ENCODE data around the gene CST11. TPM values are rescaled to one million over a fixed set of nuclear protein-coding genes. Genes with fewer than 3 reads are reported as not detected.

Gene CST11
- total RNA-seq, 3 donors from 2014 or later = not detected

- H3K9me3 ChIP-seq = no peaks in the 10 kb centered on the region
- H3K36me3 ChIP-seq = no peaks in the 10 kb centered on the region
- intact Hi-C loops (cut with DNase I; ENCODE audit: low total_unique reads) = no loop called here
- no peak for DNase-seq (ENCODE audit: low spot score in 2 of 2)
- H3K27ac ChIP-seq = no peak overlapping the region
- TF ChIP-seq POLR2A (IDR thresholded peaks at IDR 0.05) (no peak), CTCF (IDR thresholded peaks at IDR 0.05) (no peak), POLR2AphosphoS5 (IDR thresholded peaks at IDR 0.05) (no peak)
- no peaks in the 10 kb centered on the region for H3K27me3 ChIP-seq
- no peak overlapping the region for H3K4me3 ChIP-seq
- no peaks in the 10 kb centered on the region for H3K4me1 ChIP-seq
These were observed 2.1 kb upstream of the CST11 start for GRCh38 chr20:23454816-23455215.

- intact Hi-C loops (cut with DNase I; ENCODE audit: low total_unique reads) = no loop called here
- no peak for TF ChIP-seq POLR2AphosphoS5 (IDR thresholded peaks at IDR 0.05)
- no peak for TF ChIP-seq CTCF (IDR thresholded peaks at IDR 0.05)
- TF ChIP-seq POLR2A (IDR thresholded peaks at IDR 0.05) = no peak
- Histone ChIP-seq H3K4me3 (no peak overlapping the region), H3K27me3 (no peaks in the 10 kb centered on the region), H3K36me3 (no peaks in the 10 kb centered on the region), H3K9me3 (no peaks in the 10 kb centered on the region), H3K4me1 (no peaks in the 10 kb centered on the region), H3K27ac (no peak overlapping the region)
- DNase-seq (ENCODE audit: low spot score in 2 of 2) = no peak
These were observed 1.2 kb upstream of the CST11 start for GRCh38 chr20:23453549-23454543.

GRCh38 chr20:23451956-23452487, 654 bp downstream of the CST11 start:
- no peak overlapping the region for H3K27ac ChIP-seq
- H3K9me3 ChIP-seq = no peaks in the 10 kb centered on the region
- DNase-seq (ENCODE audit: low spot score in 2 of 2) = no peak
- H3K36me3 ChIP-seq = no peaks in the 10 kb centered on the region
- intact Hi-C loops (cut with DNase I; ENCODE audit: low total_unique reads) = no loop called here
- TF ChIP-seq CTCF (IDR thresholded peaks at IDR 0.05) = no peak
- TF ChIP-seq POLR2AphosphoS5 (IDR thresholded peaks at IDR 0.05) = no peak
- no peak for TF ChIP-seq POLR2A (IDR thresholded peaks at IDR 0.05)
- no peaks in the 10 kb centered on the region for H3K4me1 ChIP-seq
- no peaks in the 10 kb centered on the region for H3K27me3 ChIP-seq
- no peak overlapping the region for H3K4me3 ChIP-seq

- H3K4me3 ChIP-seq = no peak overlapping the region
- H3K36me3 ChIP-seq = no peaks in the 10 kb centered on the region
- TF ChIP-seq POLR2AphosphoS5 (IDR thresholded peaks at IDR 0.05) (no peak), CTCF (IDR thresholded peaks at IDR 0.05) (no peak), POLR2A (IDR thresholded peaks at IDR 0.05) (no peak)
- no peaks in the 10 kb centered on the region for H3K4me1 ChIP-seq
- intact Hi-C loops (cut with DNase I; ENCODE audit: low total_unique reads) = no loop called here
- no peaks in the 10 kb centered on the region for H3K27me3 ChIP-seq
- no peaks in the 10 kb centered on the region for H3K9me3 ChIP-seq
- H3K27ac ChIP-seq = no peak overlapping the region
- no peak for DNase-seq (ENCODE audit: low spot score in 2 of 2)
These were observed 1.8 kb downstream of the CST11 start for GRCh38 chr20:23450877-23451276.

GRCh38 chr20:23449421-23449820, 3.3 kb downstream of the CST11 start:
- TF ChIP-seq POLR2AphosphoS5 (IDR thresholded peaks at IDR 0.05) (no peak), CTCF (IDR thresholded peaks at IDR 0.05) (no peak), POLR2A (IDR thresholded peaks at IDR 0.05) (no peak)
- DNase-seq (ENCODE audit: low spot score in 2 of 2) = no peak
- intact Hi-C loops (cut with DNase I; ENCODE audit: low total_unique reads) = no loop called here
- no peaks in the 10 kb centered on the region for H3K27me3 ChIP-seq
- H3K4me3 ChIP-seq = no peak overlapping the region
- H3K4me1 ChIP-seq = no peaks in the 10 kb centered on the region
- H3K36me3 ChIP-seq = no peaks in the 10 kb centered on the region
- no peak overlapping the region for H3K27ac ChIP-seq
- H3K9me3 ChIP-seq = no peaks in the 10 kb centered on the region
